PC-3 (cell line): Measurements from ENCODE around the gene PRR12. TPM values are rescaled to one million over a fixed set of nuclear protein-coding genes. Genes with fewer than 3 reads are reported as not detected.

Source experiments
- ATAC-seq: fragments of 200-7000 bp; cut with Tn5 transposase; 2 replicates; pipeline ENCODE4 v1.9.1; 2020; ENCODE audit warnings: mild to moderate bottlenecking, moderate library complexity
- BruUV-seq: library from RNA; stranded (reverse); fragments of 400-500 nt; replicated peaks from 2 replicates; lab custom pipeline; 2021; lab: Mats Ljungman, UMichigan
- CTCF ChIA-PET: fragments of 300-600 bp; sonication (Branson Sonifier 250); formaldehyde crosslinking; loops from one replicate; lab custom pipeline; 2022; ENCODE audit warnings: antibody characterized with exemption; lab: Charles Lee
- POLR2A ChIA-PET: fragments of 300-600 bp; sonication (Branson Sonifier 250); formaldehyde crosslinking; loops from one replicate; lab custom pipeline; 2022; ENCODE audit warnings: antibody characterized with exemption; ENCODE audit not compliant: unreplicated experiment; lab: Charles Lee
- DNase-seq: peaks from one replicate; pipeline ENCODE4 v3.0.0-alpha.2; 2015
- H2AFZ ChIP-seq: fragments of 300-600 bp; sonication (generic); 2 replicates; pipeline ENCODE4 v1.6.0; 2016; ENCODE audit warnings: antibody characterized with exemption, low read length
- H3F3A ChIP-seq: fragments of 300-600 bp; sonication (generic); one replicate; pipeline ENCODE4 v1.6.0; 2017; ENCODE audit warnings: antibody characterized with exemption, low read length, control low read depth, mild to moderate bottlenecking; ENCODE audit not compliant: unreplicated experiment
- H3K27ac ChIP-seq: fragments of 300-600 bp; sonication (generic); 2 replicates; pipeline ENCODE4 v1.5.1; 2016; ENCODE audit warnings: mild to moderate bottlenecking, low read length
- H3K27me3 ChIP-seq: fragments of 300-600 bp; sonication (generic); 2 replicates; pipeline ENCODE4 v1.6.1; 2016; ENCODE audit warnings: low read length, mixed read lengths
- H3K36me3 ChIP-seq: fragments of 300-600 bp; sonication (generic); 2 replicates; pipeline ENCODE4 v1.6.1; 2016; ENCODE audit warnings: low read depth, mixed run types, low read length, mixed read lengths
- H3K4me1 ChIP-seq: fragments of 300-600 bp; sonication (generic); 2 replicates; pipeline ENCODE4 v1.5.1; 2016; ENCODE audit warnings: low read length; ENCODE audit not compliant: insufficient read depth
- H3K4me2 ChIP-seq: fragments of 300-600 bp; sonication (generic); 2 replicates; pipeline ENCODE4 v1.6.0; 2016; ENCODE audit warnings: low read length
- H3K4me3 ChIP-seq: fragments of 300-600 bp; sonication (generic); 2 replicates; pipeline ENCODE4 v1.5.1; 2016; ENCODE audit warnings: mild to moderate bottlenecking, low read length, mixed read lengths
- H3K79me2 ChIP-seq: fragments of 300-600 bp; sonication (generic); 2 replicates; pipeline ENCODE4 v1.6.1; 2017; ENCODE audit warnings: low read length, mixed read lengths
- H3K9ac ChIP-seq: fragments of 300-600 bp; sonication (generic); 2 replicates; pipeline ENCODE4 v1.6.0; 2016; ENCODE audit warnings: mild to moderate bottlenecking, low read length
- H3K9me2 ChIP-seq: fragments of 300-600 bp; sonication (generic); replicated peaks from 2 replicates; pipeline ENCODE4 v1.6.1; 2016; ENCODE audit warnings: mixed run types, low read length, mixed read lengths
- H3K9me3 ChIP-seq: fragments of 300-600 bp; sonication (generic); 2 replicates; pipeline ENCODE4 v1.6.1; 2016; ENCODE audit warnings: low read length, mixed read lengths
- H4K20me1 ChIP-seq: fragments of 300-600 bp; sonication (generic); 2 replicates; pipeline ENCODE4 v1.6.1; 2016; ENCODE audit warnings: low read length, mixed read lengths
- EZH2 ChIP-seq: fragments of 300-600 bp; sonication (generic); IDR thresholded peaks from one replicate; pipeline ENCODE4 v1.6.1; 2017; ENCODE audit warnings: antibody characterized with exemption, mild to moderate bottlenecking, low read length; ENCODE audit not compliant: unreplicated experiment
- EZH2phosphoT487 ChIP-seq: fragments of 300-600 bp; sonication (generic); IDR thresholded peaks from 2 replicates; pipeline ENCODE4 v1.6.1; 2018; ENCODE audit warnings: mild to moderate bottlenecking, antibody characterized with exemption, low read length, borderline replicate concordance
- intact Hi-C: fragments of 100-400 bp; cut with micrococcal nuclease; formaldehyde crosslinking; loops from 2 replicates; pipeline ENCODE4 v1.9.0; 2023
- total RNA-seq: library from RNA; depleted of rRNA; stranded (reverse); fragments of >200 nt; gene quantifications from 2 replicates; pipeline ENCODE4 v1.2.3, GENCODE V29; 2014
- TF ChIP-seq, protein P1 (sequence below): fragments of 300-600 bp; sonication (generic); conservative IDR thresholded peaks from 2 replicates; pipeline ENCODE4 v1.5.1; 2017; ENCODE audit warnings: antibody characterized with exemption, low read depth, mild to moderate bottlenecking, low read length

Gene PRR12
- total RNA-seq, 1 experiment from 2014 or later: 14.6 TPM

DNA sequence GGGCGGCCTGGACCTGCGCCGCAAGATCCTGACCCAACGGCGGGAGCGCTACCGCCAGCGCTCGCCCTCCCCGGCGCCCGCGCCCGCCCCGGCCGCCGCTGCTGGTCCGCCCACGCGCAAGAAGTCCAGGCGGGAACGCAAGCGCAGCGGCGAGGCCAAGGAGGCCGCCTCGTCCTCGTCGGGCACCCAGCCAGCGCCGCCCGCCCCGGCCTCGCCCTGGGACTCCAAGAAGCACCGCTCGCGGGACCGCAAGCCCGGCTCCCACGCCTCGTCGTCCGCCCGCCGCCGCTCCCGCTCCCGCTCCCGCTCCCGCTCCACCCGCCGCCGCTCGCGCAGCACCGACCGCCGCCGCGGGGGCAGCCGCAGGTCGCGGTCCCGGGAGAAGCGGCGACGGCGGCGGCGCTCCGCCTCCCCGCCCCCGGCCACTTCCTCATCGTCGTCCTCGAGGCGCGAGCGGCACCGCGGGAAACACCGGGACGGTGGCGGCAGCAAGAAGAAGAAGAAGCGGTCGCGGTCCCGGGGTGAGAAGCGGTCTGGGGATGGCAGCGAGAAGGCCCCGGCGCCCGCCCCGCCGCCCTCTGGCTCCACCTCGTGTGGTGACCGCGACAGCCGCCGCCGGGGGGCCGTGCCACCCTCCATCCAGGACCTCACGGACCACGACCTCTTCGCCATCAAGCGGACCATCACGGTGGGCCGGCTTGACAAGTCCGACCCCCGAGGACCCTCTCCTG is 61.0 kb downstream of the PRR12 start:
- intact Hi-C loops: no loop called here
- H4K20me1 ChIP-seq: 0 out of 2 replicates have a peak, but pooled peaks cover 3% of the 10 kb centered on the region
- no peaks in the 10 kb centered on the region for H3K4me1 ChIP-seq
- H3K9me2 ChIP-seq: no peaks in the 10 kb centered on the region
- no peak overlapping the region for H3K9ac ChIP-seq
- DNase-seq: no peak
- no TSS peak for BruUV-seq
- H3K27me3 ChIP-seq: no peaks in the 10 kb centered on the region
- H3K27ac ChIP-seq: no peak overlapping the region
- H3K4me3 ChIP-seq: no peak overlapping the region
- H3K4me2 ChIP-seq: no peak overlapping the region
- H2AFZ ChIP-seq: no peak overlapping the region
- no peak for ATAC-seq
- POLR2A ChIA-PET: no interaction called here
- CTCF ChIA-PET: no interaction called here
- peaks cover 29% of the 10 kb centered on the region for H3K79me2 ChIP-seq
- no peak for TF ChIP-seq EZH2
- TF ChIP-seq EZH2phosphoT487: no peak
- TF ChIP-seq, protein P1, sequence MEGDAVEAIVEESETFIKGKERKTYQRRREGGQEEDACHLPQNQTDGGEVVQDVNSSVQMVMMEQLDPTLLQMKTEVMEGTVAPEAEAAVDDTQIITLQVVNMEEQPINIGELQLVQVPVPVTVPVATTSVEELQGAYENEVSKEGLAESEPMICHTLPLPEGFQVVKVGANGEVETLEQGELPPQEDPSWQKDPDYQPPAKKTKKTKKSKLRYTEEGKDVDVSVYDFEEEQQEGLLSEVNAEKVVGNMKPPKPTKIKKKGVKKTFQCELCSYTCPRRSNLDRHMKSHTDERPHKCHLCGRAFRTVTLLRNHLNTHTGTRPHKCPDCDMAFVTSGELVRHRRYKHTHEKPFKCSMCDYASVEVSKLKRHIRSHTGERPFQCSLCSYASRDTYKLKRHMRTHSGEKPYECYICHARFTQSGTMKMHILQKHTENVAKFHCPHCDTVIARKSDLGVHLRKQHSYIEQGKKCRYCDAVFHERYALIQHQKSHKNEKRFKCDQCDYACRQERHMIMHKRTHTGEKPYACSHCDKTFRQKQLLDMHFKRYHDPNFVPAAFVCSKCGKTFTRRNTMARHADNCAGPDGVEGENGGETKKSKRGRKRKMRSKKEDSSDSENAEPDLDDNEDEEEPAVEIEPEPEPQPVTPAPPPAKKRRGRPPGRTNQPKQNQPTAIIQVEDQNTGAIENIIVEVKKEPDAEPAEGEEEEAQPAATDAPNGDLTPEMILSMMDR: no peak
- peaks cover 50% of the 10 kb centered on the region for H3K36me3 ChIP-seq
- H3K9me3 ChIP-seq: no peaks in the 10 kb centered on the region
- no peaks in the 10 kb centered on the region for H3F3A ChIP-seq

DNA sequence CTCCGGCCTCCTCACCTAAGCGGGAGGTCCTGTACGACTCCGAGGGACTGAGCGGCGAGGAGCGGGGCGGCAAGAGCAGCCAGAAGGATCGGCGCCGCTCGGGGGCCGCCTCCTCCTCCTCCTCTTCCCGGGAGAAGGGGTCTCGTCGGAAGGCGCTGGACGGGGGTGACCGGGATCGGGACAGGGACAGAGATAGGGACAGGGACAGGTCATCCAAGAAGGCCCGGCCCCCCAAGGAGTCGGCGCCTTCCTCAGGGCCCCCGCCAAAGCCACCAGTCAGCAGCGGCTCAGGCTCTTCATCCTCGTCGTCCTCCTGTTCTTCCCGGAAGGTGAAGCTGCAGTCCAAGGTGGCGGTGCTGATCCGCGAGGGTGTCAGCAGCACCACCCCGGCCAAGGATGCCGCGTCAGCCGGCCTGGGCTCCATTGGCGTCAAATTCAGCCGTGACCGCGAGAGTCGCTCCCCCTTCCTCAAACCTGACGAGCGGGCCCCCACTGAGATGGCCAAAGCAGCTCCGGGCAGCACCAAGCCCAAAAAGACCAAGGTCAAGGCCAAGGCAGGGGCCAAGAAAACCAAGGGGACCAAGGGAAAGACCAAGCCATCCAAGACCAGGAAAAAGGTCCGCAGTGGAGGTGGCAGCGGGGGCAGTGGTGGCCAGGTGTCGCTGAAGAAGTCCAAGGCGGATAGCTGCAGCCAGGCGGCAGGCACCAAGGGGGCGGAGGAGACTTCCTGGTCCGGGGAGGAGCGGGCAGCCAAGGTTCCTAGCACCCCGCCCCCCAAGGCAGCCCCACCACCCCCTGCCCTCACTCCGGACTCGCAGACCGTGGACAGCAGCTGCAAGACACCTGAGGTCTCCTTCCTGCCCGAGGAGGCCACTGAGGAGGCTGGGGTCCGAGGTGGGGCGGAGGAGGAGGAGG is 61.8 kb downstream of the PRR12 start:
- H3K27ac ChIP-seq: no peak overlapping the region
- peaks cover 50% of the 10 kb centered on the region for H3K36me3 ChIP-seq
- H3K9me2 ChIP-seq: no peaks in the 10 kb centered on the region
- no peak overlapping the region for H3K9ac ChIP-seq
- H3F3A ChIP-seq: no peaks in the 10 kb centered on the region
- H3K9me3 ChIP-seq: no peaks in the 10 kb centered on the region
- DNase-seq: no peak
- H3K4me1 ChIP-seq: no peaks in the 10 kb centered on the region
- no peak overlapping the region for H3K4me3 ChIP-seq
- intact Hi-C loops: no loop called here
- no peak for ATAC-seq
- ChIA-PET POLR2A (no interaction called here), CTCF (no interaction called here)
- 0 out of 2 replicates have a peak, but pooled peaks cover 3% of the 10 kb centered on the region for H4K20me1 ChIP-seq
- H3K27me3 ChIP-seq: no peaks in the 10 kb centered on the region
- no peak overlapping the region for H3K4me2 ChIP-seq
- TF ChIP-seq EZH2 (no peak), EZH2phosphoT487 (no peak)
- TF ChIP-seq, protein P1: no peak
- H3K79me2 ChIP-seq: peaks cover 21% of the 10 kb centered on the region
- BruUV-seq: TSS peak; percentile 50
- no peak overlapping the region for H2AFZ ChIP-seq
